Gastroesophageal sphincter (tissue), 3 donors: Measurements from ENCODE around the gene CASK.

ENCODE experiments used
- CTCF ChIP-seq, 4 experiments: fragments of 200-600 bp in 2 of 4; fragments of 450-650 bp in 2 of 4; sonication (generic) in 1 of 4; IDR thresholded peaks; one replicate each; pipeline ENCODE4 v1.5.1; 2017 to 2019; ENCODE audit warnings: antibody characterized with exemption in 4 of 4, mild to moderate bottlenecking in 2 of 4, moderate library complexity in 2 of 4
- POLR2A ChIP-seq, 2 donors: fragments of 450-650 bp; IDR thresholded peaks; one replicate each; pipeline ENCODE4 v1.6.1; 2017; ENCODE audit warnings: antibody characterized with exemption in 2 of 2, mild to moderate bottlenecking in 2 of 2, moderate library complexity in 1 of 2

GRCh38 chrX:41684940-41685339, 238.4 kb downstream of the CASK start:
- no peak for TF ChIP-seq CTCF (IDR thresholded peaks at IDR 0.05)
- TF ChIP-seq POLR2A (IDR thresholded peaks at IDR 0.05) = no peak
